H1 (cell line): ENCODE data around the gene ZBED1. TPM values are rescaled to one million over a fixed set of nuclear protein-coding genes. Genes with fewer than 3 reads are reported as not detected.

Source experiments
- CHD7 ChIP-seq: fragments of 300-600 bp; sonication (generic); IDR thresholded peaks from 2 replicates; pipeline ENCODE4 v1.7.1; 2012; ENCODE audit warnings: low read length, moderate library complexity, mild to moderate bottlenecking, inconsistent platforms; ENCODE audit not compliant: insufficient replicate concordance
- CREB1 ChIP-seq: IDR thresholded peaks from 2 replicates; pipeline ENCODE4 v1.6.1; 2012; ENCODE audit warnings: inconsistent platforms
- EZH2 ChIP-seq: fragments of 200-600 bp; sonication (generic); IDR thresholded peaks from 2 replicates; pipeline ENCODE4 v1.7.1; 2012; ENCODE audit warnings: low read depth, mild to moderate bottlenecking, moderate library complexity, low read length, inconsistent platforms; ENCODE audit not compliant: severe bottlenecking
- GABPA ChIP-seq: IDR thresholded peaks from 2 replicates; pipeline ENCODE4 v1.6.1; 2011; ENCODE audit warnings: mild to moderate bottlenecking, low read length, moderate library complexity, borderline replicate concordance; ENCODE audit not compliant: insufficient read depth
- JUND ChIP-seq: IDR thresholded peaks from 2 replicates; pipeline ENCODE4 v1.6.1; 2011; ENCODE audit warnings: mild to moderate bottlenecking, improper control_type of control experiment, low read length
- KDM5A ChIP-seq: fragments of 200-600 bp; IDR thresholded peaks from 2 replicates; pipeline ENCODE4 v1.7.1; 2012; ENCODE audit warnings: mild to moderate bottlenecking, low read length, inconsistent platforms, mixed read lengths
- POLR2A ChIP-seq, 2 experiments: IDR thresholded peaks; 1 replicate in 1 of 2; 2 replicates in 1 of 2; pipeline ENCODE4 v1.6.1; 2011; ENCODE audit warnings: low read depth in 2 of 2, low read length in 2 of 2, mild to moderate bottlenecking in 2 of 2; ENCODE audit errors: control extremely low read depth in 1 of 2
- POU5F1 ChIP-seq: IDR thresholded peaks from 2 replicates; pipeline ENCODE4 v1.6.1; 2011; ENCODE audit warnings: low read depth, mild to moderate bottlenecking, low read length, moderate library complexity
- RFX5 ChIP-seq: IDR thresholded peaks from 2 replicates; pipeline ENCODE4 v1.6.1; 2011; ENCODE audit warnings: low read depth, low read length, improper control_type of control experiment, borderline replicate concordance
- SAP30 ChIP-seq: fragments of 300-600 bp; sonication (generic); IDR thresholded peaks from 2 replicates; pipeline ENCODE4 v1.7.1; 2012; ENCODE audit warnings: low read length, moderate library complexity, mild to moderate bottlenecking, inconsistent platforms; ENCODE audit not compliant: insufficient read depth, insufficient replicate concordance
- SIN3A ChIP-seq, 2 experiments: IDR thresholded peaks in 1 of 2; conservative IDR thresholded peaks in 1 of 2; 2 replicates each; pipeline ENCODE4 v1.6.1; 2011 to 2012; ENCODE audit warnings: low read length in 2 of 2, improper control_type of control experiment in 1 of 2, low read depth in 1 of 2, mild to moderate bottlenecking in 1 of 2
- SIRT6 ChIP-seq: IDR thresholded peaks from one replicate; pipeline ENCODE4 v1.7.1; 2012; ENCODE audit warnings: low read length, inconsistent platforms
- YY1 ChIP-seq: IDR thresholded peaks from 2 replicates; pipeline ENCODE4 v1.6.1; 2011; ENCODE audit warnings: low read depth, mild to moderate bottlenecking, low read length
- polyA plus RNA-seq, 7 experiments: library from polyadenylated mRNA; depleted of rRNA in 3 of 7; stranded (reverse) in 5 of 7; unstranded in 2 of 7; fragments of >200 nt in 5 of 7; fragments of 200-250 nt in 2 of 7; gene quantifications; 1 replicate in 5 of 7; 2 replicates in 1 of 7; 4 replicates in 1 of 7; pipeline versions ENCODE4 v1.2.1 to v1.2.3, GENCODE V29; 2011 to 2013; ENCODE audit warnings: missing spikeins in 2 of 7, mixed read lengths in 2 of 7
- total RNA-seq: library from RNA; stranded (reverse); fragmentation: NEBNext Ultra II Directional; extraction: Animal tissue kit (Norgen Biotek cat#: 25700); gene quantifications from 2 replicates; pipeline ENCODE4 v1.2.1, GENCODE V29; 2021

The ZBED1 gene
- total and polyA plus RNA-seq, 2 of the 8 experiments (the other 6 are each of a cell fraction or from before 2014, with no cell fraction given) = 28.5 to 45.8 TPM

GRCh38 chrX:2539586-2539985 lies 38.8 kb upstream of the ZBED1 start (continued):
- TF ChIP-seq CHD7 (no peak), POLR2A (IDR thresholded peaks at IDR 0.05; ENCODE audit: control extremely low read depth in 1 of 2, low read depth in 2 of 2, low read length in 2 of 2) (no peak), KDM5A (no peak), SIRT6 (no peak), SAP30 (no peak), YY1 (no peak), JUND (no peak), GABPA (no peak), SIN3A (conservative IDR thresholded peaks at IDR 0.05 in 1 of 2, IDR thresholded peaks at IDR 0.05 in 1 of 2; ENCODE audit: low read depth in 1 of 2, low read length in 2 of 2) (no peak), EZH2 (no peak), CREB1 (no peak), POU5F1 (no peak), RFX5 (no peak)
